Measurements from ENCODE around the gene MGAT1.

GRCh38 chr5:180782748-180783147, 19.9 kb downstream of the MGAT1 start:
- TF ChIP-seq CTCF (conservative IDR thresholded peaks at IDR 0.05 in 1 of 2, IDR thresholded peaks at IDR 0.05 in 1 of 2; ENCODE audit: extremely low read depth in 1 of 2, insufficient read depth in 1 of 2, low read depth in 1 of 2, low read length in 2 of 2) (no peak), EZH2 (IDR thresholded peaks at IDR 0.05; ENCODE audit: borderline replicate concordance, low read length) (no peak)

Data from mammary epithelial cell (primary cell).